ENCODE data around the gene BASP1.

Gene BASP1

DNA sequence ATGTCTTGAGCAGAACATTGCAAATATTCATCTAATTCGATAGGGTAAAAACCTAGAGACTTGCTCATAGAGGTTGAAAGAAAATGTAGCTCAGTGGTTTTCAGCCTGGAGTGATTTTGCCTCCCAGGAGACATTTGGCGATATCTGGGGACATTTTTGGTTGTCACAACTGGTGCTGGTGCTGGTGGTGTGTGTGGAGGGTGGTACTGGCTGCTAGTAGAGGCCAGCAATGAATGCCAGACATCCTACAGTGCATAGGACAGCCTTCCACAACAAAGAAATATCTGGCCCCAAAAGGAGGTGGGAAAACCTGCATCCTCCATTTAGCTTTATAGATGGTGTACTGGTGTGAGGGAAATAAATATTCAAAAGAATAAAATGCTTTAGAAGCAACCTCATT, 2.1 kb upstream of the BASP1 start:
- no peak for ATAC-seq
- TF ChIP-seq ESRRG (CRISPR knock-in tag; IDR thresholded peaks at IDR 0.05) (no peak), BACH2 (CRISPR knock-in tag; IDR thresholded peaks at IDR 0.05; ENCODE audit: borderline replicate concordance) (no peak)

DNA sequence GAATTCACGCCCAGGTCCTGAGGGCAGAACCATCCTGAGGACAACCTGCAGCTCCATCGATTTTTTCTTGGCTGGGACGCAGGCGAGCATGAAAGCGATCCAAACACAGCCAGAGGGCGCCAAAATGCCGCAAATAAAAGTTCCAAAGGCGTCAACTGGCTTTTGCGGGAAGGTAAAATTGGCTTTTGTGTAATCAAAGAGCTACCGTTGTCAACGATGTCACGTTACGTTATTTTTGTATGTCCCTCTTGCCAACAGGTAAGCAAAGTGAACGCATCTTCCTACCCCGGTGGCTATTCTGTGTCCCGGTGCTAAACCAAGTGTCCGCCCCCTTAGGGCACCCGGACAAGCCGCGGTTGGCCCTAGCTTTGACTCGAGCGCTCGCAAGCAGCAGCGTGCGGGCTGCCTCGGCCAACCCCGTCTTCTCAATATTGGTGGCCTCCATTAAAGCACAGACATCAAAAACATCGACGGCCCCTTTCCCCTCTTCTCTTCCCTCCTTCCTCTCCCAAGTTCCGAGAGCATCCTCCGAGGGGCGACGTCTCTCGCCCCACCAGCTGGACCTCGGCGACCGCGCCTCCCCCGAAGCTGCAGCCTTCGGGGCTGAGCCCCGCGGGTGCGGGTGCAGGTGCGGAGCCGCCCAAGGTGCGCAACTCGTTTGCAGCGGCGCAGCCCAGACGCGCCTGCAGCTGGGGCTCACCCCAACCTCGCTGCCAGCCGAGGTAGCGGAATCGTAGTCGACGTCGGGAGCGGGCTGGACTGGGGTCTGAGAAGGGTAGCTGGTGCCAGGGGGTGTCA, 1.1 kb upstream of the BASP1 start:
- ATAC-seq, result peak; percentile 81
- TF ChIP-seq, protein P1, sequence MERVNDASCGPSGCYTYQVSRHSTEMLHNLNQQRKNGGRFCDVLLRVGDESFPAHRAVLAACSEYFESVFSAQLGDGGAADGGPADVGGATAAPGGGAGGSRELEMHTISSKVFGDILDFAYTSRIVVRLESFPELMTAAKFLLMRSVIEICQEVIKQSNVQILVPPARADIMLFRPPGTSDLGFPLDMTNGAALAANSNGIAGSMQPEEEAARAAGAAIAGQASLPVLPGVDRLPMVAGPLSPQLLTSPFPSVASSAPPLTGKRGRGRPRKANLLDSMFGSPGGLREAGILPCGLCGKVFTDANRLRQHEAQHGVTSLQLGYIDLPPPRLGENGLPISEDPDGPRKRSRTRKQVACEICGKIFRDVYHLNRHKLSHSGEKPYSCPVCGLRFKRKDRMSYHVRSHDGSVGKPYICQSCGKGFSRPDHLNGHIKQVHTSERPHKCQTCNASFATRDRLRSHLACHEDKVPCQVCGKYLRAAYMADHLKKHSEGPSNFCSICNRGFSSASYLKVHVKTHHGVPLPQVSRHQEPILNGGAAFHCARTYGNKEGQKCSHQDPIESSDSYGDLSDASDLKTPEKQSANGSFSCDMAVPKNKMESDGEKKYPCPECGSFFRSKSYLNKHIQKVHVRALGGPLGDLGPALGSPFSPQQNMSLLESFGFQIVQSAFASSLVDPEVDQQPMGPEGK (CRISPR knock-in tag; IDR thresholded peaks at IDR 0.05; ENCODE audit: borderline replicate concordance), result no peak
- no peak for TF ChIP-seq BACH2 (CRISPR knock-in tag; IDR thresholded peaks at IDR 0.05; ENCODE audit: borderline replicate concordance)
- no peak for TF ChIP-seq GLIS3 (CRISPR knock-in tag; IDR thresholded peaks at IDR 0.05)
- no peak for TF ChIP-seq ZFP3 (CRISPR knock-in tag; IDR thresholded peaks at IDR 0.05)
- TF ChIP-seq RARB (CRISPR knock-in tag; IDR thresholded peaks at IDR 0.05), result no peak
- no peak for TF ChIP-seq ISL1 (CRISPR knock-in tag; IDR thresholded peaks at IDR 0.05)
- TF ChIP-seq ZC3H10 (CRISPR knock-in tag; IDR thresholded peaks at IDR 0.05), result no peak
- TF ChIP-seq, protein P2, sequence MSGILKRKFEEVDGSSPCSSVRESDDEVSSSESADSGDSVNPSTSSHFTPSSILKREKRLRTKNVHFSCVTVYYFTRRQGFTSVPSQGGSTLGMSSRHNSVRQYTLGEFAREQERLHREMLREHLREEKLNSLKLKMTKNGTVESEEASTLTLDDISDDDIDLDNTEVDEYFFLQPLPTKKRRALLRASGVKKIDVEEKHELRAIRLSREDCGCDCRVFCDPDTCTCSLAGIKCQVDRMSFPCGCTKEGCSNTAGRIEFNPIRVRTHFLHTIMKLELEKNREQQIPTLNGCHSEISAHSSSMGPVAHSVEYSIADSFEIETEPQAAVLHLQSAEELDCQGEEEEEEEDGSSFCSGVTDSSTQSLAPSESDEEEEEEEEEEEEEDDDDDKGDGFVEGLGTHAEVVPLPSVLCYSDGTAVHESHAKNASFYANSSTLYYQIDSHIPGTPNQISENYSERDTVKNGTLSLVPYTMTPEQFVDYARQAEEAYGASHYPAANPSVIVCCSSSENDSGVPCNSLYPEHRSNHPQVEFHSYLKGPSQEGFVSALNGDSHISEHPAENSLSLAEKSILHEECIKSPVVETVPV (CRISPR knock-in tag; IDR thresholded peaks at IDR 0.05), result no peak
- TF ChIP-seq TCF4 (CRISPR knock-in tag; IDR thresholded peaks at IDR 0.05; ENCODE audit: borderline replicate concordance), result no peak
- no peak for TF ChIP-seq OSR1 (CRISPR knock-in tag; IDR thresholded peaks at IDR 0.05)
- TF ChIP-seq ZNF565 (CRISPR knock-in tag; conservative IDR thresholded peaks at IDR 0.05; ENCODE audit: low read depth), result no peak
- TF ChIP-seq, protein P3, sequence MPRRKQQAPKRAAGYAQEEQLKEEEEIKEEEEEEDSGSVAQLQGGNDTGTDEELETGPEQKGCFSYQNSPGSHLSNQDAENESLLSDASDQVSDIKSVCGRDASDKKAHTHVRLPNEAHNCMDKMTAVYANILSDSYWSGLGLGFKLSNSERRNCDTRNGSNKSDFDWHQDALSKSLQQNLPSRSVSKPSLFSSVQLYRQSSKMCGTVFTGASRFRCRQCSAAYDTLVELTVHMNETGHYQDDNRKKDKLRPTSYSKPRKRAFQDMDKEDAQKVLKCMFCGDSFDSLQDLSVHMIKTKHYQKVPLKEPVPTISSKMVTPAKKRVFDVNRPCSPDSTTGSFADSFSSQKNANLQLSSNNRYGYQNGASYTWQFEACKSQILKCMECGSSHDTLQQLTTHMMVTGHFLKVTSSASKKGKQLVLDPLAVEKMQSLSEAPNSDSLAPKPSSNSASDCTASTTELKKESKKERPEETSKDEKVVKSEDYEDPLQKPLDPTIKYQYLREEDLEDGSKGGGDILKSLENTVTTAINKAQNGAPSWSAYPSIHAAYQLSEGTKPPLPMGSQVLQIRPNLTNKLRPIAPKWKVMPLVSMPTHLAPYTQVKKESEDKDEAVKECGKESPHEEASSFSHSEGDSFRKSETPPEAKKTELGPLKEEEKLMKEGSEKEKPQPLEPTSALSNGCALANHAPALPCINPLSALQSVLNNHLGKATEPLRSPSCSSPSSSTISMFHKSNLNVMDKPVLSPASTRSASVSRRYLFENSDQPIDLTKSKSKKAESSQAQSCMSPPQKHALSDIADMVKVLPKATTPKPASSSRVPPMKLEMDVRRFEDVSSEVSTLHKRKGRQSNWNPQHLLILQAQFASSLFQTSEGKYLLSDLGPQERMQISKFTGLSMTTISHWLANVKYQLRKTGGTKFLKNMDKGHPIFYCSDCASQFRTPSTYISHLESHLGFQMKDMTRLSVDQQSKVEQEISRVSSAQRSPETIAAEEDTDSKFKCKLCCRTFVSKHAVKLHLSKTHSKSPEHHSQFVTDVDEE (CRISPR knock-in tag; IDR thresholded peaks at IDR 0.05), result no peak
- TF ChIP-seq, protein P4, sequence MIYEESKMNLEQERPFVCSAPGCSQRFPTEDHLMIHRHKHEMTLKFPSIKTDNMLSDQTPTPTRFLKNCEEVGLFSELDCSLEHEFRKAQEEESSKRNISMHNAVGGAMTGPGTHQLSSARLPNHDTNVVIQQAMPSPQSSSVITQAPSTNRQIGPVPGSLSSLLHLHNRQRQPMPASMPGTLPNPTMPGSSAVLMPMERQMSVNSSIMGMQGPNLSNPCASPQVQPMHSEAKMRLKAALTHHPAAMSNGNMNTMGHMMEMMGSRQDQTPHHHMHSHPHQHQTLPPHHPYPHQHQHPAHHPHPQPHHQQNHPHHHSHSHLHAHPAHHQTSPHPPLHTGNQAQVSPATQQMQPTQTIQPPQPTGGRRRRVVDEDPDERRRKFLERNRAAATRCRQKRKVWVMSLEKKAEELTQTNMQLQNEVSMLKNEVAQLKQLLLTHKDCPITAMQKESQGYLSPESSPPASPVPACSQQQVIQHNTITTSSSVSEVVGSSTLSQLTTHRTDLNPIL (CRISPR knock-in tag; IDR thresholded peaks at IDR 0.05; ENCODE audit: low read depth), result no peak
- TF ChIP-seq SNAI2 (CRISPR knock-in tag; IDR thresholded peaks at IDR 0.05), result no peak
- no peak for TF ChIP-seq ZFP30 (CRISPR knock-in tag; IDR thresholded peaks at IDR 0.05)
- no peak for TF ChIP-seq ZNF70 (CRISPR knock-in tag; IDR thresholded peaks at IDR 0.05)

DNA sequence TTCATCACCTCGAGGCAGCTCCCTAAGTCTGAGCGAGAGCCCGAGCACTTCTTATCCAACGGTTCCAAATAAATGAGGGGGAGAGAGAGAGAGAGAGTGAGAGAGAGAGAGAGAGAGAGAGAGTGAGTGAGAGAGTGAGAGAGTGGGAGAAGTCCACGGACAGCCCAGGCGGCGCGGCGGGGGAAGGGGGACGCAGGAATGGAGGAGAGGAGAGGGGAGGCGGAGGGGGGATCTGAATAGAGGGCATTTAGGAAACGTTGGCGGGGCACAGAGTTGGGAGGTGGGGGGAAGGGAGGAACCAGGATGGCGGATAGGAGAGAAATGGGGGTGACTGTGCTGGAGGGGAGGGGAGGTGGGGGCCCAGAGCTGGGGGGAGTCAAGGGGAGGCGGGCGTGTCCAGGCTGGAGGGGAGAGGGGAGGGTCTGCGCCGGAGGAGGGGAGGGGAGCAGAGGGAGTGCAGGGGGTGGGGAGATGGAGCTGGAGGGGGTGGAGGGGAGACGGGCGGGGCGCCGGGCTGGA, 398 bp upstream of the BASP1 start:
- peak; percentile 38 for ATAC-seq
- TF ChIP-seq GLIS3 (CRISPR knock-in tag; IDR thresholded peaks at IDR 0.05), result no peak
- TF ChIP-seq ARNTL (CRISPR knock-in tag; IDR thresholded peaks at IDR 0.05; ENCODE audit: borderline replicate concordance, low read depth), result no peak
- no peak for TF ChIP-seq ESRRG (CRISPR knock-in tag; IDR thresholded peaks at IDR 0.05)
- no peak for TF ChIP-seq CSDC2 (CRISPR knock-in tag; IDR thresholded peaks at IDR 0.05)

DNA sequence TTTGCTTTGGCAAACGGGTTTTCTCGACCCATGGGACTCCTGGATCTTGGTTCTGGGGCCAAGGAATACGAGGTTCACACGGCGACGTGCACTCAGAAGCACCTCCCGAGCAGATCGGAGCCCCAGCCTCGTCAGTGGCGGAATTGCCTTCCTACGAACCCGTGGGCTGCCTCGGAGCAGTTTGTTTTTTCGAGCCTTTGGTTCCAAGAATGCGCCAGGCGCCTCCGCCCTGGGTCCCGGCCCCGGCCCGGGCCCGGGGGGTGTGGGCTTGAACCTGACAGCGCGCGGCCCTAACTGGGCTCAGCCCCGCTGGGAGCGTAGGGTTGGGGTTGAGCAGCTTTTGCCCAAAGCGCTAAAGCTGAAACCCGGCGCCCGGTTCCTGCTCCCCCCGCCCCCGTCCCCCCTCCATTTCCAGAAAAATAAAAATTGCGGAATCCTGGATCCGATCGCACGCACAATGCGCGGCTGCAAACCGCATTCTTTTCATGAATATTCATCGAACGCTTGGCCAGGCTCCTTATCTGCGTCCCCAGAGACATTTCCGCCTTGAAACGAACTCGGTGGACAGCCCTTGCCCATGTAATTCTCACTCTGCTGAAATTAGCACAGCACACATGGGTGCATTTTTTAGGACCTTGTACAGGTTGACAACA, 1.0 kb downstream of the BASP1 start:
- TF ChIP-seq ZC3H10 (CRISPR knock-in tag; IDR thresholded peaks at IDR 0.05) (no peak), ZNF70 (CRISPR knock-in tag; IDR thresholded peaks at IDR 0.05) (no peak), ZFP30 (CRISPR knock-in tag; IDR thresholded peaks at IDR 0.05) (no peak), SNAI2 (CRISPR knock-in tag; IDR thresholded peaks at IDR 0.05) (no peak), ESRRG (CRISPR knock-in tag; IDR thresholded peaks at IDR 0.05) (no peak), ISL1 (CRISPR knock-in tag; IDR thresholded peaks at IDR 0.05) (no peak), TCF4 (CRISPR knock-in tag; IDR thresholded peaks at IDR 0.05; ENCODE audit: borderline replicate concordance) (no peak), ZFP3 (CRISPR knock-in tag; IDR thresholded peaks at IDR 0.05) (no peak), PPARA (CRISPR knock-in tag; IDR thresholded peaks at IDR 0.05; ENCODE audit: borderline replicate concordance) (no peak), RARB (CRISPR knock-in tag; IDR thresholded peaks at IDR 0.05) (no peak)
- TF ChIP-seq, protein P4 (CRISPR knock-in tag; IDR thresholded peaks at IDR 0.05; ENCODE audit: low read depth), result no peak
- TF ChIP-seq, protein P5, sequence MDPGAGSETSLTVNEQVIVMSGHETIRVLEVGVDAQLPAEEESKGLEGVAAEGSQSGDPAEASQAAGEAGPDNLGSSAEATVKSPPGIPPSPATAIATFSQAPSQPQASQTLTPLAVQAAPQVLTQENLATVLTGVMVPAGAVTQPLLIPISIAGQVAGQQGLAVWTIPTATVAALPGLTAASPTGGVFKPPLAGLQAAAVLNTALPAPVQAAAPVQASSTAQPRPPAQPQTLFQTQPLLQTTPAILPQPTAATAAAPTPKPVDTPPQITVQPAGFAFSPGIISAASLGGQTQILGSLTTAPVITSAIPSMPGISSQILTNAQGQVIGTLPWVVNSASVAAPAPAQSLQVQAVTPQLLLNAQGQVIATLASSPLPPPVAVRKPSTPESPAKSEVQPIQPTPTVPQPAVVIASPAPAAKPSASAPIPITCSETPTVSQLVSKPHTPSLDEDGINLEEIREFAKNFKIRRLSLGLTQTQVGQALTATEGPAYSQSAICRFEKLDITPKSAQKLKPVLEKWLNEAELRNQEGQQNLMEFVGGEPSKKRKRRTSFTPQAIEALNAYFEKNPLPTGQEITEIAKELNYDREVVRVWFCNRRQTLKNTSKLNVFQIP (CRISPR knock-in tag; IDR thresholded peaks at IDR 0.05; ENCODE audit: borderline replicate concordance, low read depth), result no peak
- TF ChIP-seq, protein P1 (CRISPR knock-in tag; IDR thresholded peaks at IDR 0.05; ENCODE audit: borderline replicate concordance), result no peak
- ATAC-seq, result peak; percentile 43
